DMS153 (cell line): ENCODE results near the gene ARHGAP45.

Source experiments
- DNase-seq: peaks from one replicate; lab custom pipeline; 2025; lab: John Stamatoyannopoulos, UW

Gene ARHGAP45

GRCh38 chr19:1132552-1133383 is 65.8 kb downstream of the ARHGAP45 start:
- no peak for DNase-seq

GRCh38 chr19:1133471-1133929 is 66.5 kb downstream of the ARHGAP45 start:
- no peak for DNase-seq

GRCh38 chr19:1134431-1134830 is 67.5 kb downstream of the ARHGAP45 start:
- DNase-seq: no peak

- DNase-seq: no peak
Measured at GRCh38 chr19:1135454-1135853, 68.5 kb downstream of the ARHGAP45 start.

GRCh38 chr19:1136201-1136600 is 69.2 kb downstream of the ARHGAP45 start:
- DNase-seq: no peak
